ENCODE data around the gene CCN6. TPM values are rescaled to one million over a fixed set of nuclear protein-coding genes. Genes with fewer than 3 reads are reported as not detected.

The CCN6 gene
- total RNA-seq, 2 experiments from 2014 or later, result not detected

DNA sequence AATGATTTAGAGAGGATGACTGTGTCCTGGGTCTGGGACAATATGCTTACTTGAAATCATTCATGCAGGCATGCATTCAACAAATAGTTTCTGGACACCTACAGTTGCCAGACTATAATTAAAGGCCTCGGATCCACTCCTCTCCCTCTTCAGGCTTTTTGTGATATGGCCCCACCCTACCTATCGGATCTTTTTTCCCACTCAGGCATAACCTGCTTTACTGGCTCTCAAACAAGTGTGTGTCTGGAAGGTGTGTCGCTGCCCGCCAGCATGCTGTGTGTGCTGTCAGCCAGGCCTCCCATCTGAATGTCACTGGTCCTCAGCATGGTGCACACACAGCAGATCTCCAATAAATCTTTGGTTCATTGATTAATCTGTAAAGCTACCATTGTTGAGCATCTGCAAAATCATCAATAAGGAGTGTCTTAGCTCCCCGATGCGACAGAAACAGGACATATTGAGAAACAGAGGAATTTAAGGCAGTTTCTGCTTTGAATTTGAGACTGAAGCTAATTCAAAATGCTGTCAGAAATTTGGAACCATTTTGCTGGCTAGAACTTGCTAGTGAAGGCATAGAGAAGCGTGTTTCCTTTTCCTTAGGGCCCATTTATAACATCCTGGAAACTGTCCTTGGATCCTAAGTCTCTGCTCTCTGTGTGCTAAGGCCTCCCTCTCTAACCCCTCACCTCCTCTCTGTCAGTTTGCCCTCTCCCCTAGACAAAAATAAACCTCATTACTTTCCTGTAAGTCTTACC is 23.5 kb upstream of the CCN6 start:
- ChIA-PET POLR2A (no interaction called here), CTCF (interaction anchor here (1.0 to 3.3 kb wide), 3 partner anchors 12 to 20 kb away, joined by 3 to 30 read pairs (median 4); no protein-coding TSS in a partner anchor)
- no peak for ATAC-seq
- no peak overlapping the region for H3K4me3 Mint-ChIP-seq
- DNase-seq, result no peak
- H3K27ac Mint-ChIP-seq, result peak overlapping the region; percentile 6
- peaks cover 2% of the 10 kb centered on the region for H3K36me3 Mint-ChIP-seq (ENCODE audit: low read depth)
- peaks cover 51% of the 10 kb centered on the region for H3K4me1 Mint-ChIP-seq (ENCODE audit: low read depth)
- no peaks in the 10 kb centered on the region for H3K9me3 Mint-ChIP-seq (ENCODE audit: insufficient read depth)
- no peaks in the 10 kb centered on the region for H3K27me3 Mint-ChIP-seq (ENCODE audit: low read depth)

DNA sequence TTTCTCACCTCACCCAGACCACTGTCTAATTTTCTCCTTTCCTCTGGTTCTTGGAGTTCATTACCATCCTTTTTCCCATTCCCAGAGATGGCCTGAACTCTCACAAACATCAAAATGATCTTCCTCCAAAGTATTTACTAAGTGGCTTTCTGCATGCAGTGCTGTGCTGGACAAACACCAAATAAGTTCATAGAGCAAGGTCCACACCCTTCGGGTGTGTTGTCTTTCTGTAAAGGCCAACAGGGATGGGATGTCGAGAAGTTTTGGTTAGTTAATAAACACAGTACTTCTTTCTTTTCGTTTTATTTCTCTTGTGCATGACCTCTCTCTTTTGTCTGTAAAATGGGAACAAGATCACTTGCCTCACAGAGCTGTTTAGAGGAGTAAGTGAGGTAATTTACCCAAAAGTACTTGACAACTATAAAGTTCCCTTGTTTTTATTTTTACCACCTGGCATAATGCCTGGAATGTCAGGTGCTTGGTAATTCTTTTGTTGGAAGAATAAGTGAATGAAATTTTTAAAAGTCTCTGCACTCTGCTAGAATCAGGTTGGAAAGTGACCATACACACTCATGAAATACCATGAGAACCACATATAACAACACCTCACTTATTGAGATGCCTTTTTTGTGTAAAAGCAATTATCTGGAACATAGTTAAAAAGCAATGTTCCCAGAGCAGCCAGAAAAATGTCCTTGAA is 22.8 kb upstream of the CCN6 start:
- ATAC-seq, result no peak
- Mint-ChIP-seq H3K9me3 (ENCODE audit: insufficient read depth) (no peaks in the 10 kb centered on the region), H3K27ac (no peak overlapping the region), H3K36me3 (ENCODE audit: low read depth) (peaks cover 2% of the 10 kb centered on the region), H3K4me3 (no peak overlapping the region), H3K27me3 (ENCODE audit: low read depth) (no peaks in the 10 kb centered on the region), H3K4me1 (ENCODE audit: low read depth) (peaks cover 55% of the 10 kb centered on the region)
- no peak for DNase-seq
- CTCF ChIA-PET, result interaction anchor here (1.0 to 3.3 kb wide), 3 partner anchors 11 to 21 kb away, joined by 3 to 30 read pairs (median 4); no protein-coding TSS in a partner anchor
- POLR2A ChIA-PET, result no interaction called here

DNA sequence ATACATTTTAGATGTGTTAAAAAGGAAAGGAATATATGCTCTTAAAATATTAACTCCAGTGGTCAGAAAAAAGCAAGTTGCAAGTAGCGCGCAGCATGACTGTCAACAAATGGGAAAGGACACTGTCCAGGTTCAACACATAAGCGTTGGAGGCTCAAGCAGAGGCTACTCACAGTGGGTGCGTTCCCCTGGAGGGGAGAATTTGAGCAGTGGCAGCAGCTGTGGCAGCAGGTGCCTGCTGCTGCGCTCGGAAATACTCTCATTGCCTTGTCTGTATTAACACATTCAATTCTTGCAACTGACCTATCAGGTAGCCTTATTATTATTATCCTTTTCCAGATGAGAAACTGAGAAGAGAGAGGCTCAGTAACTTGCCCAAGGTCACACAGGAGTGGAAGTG is 21.9 kb upstream of the CCN6 start:
- CTCF ChIA-PET, result interaction anchor here (1.3 to 3.3 kb wide), 2 partner anchors 10 to 22 kb away, joined by 4 to 30 read pairs; no protein-coding TSS in a partner anchor
- H3K4me1 Mint-ChIP-seq (ENCODE audit: low read depth), result peaks cover 48% of the 10 kb centered on the region
- no peak overlapping the region for H3K4me3 Mint-ChIP-seq
- no peaks in the 10 kb centered on the region for H3K27me3 Mint-ChIP-seq (ENCODE audit: low read depth)
- no peak for ATAC-seq
- H3K36me3 Mint-ChIP-seq (ENCODE audit: low read depth), result no peaks in the 10 kb centered on the region
- no peak overlapping the region for H3K27ac Mint-ChIP-seq
- no peak for DNase-seq
- POLR2A ChIA-PET, result no interaction called here
- no peaks in the 10 kb centered on the region for H3K9me3 Mint-ChIP-seq (ENCODE audit: insufficient read depth)

DNA sequence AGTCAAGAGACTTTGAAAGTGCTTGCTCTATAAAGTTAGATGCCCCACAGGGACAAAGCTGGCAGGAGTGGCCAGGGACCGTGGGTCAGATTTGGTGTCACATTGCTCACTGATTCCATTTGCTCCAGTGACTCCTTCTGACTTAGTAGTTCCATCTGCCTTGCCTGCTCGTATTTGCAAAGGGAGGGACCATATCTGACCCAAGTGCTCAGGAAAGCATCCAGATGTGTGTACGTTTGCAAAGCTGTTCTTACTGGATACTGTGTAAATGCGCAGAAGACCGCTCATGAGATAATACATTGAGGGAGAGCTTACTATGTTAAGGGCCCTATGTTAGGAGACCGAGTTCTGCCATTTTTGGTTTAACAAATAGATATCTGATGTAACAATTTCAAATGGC is 21.2 kb upstream of the CCN6 start:
- H3K9me3 Mint-ChIP-seq (ENCODE audit: insufficient read depth), result no peaks in the 10 kb centered on the region
- ATAC-seq (no peak), DNase-seq (no peak)
- peaks cover 42% of the 10 kb centered on the region for H3K4me1 Mint-ChIP-seq (ENCODE audit: low read depth)
- no peaks in the 10 kb centered on the region for H3K27me3 Mint-ChIP-seq (ENCODE audit: low read depth)
- CTCF ChIA-PET, result interaction anchor here (1.3 to 3.3 kb wide), 2 partner anchors 9 to 22 kb away, joined by 4 to 30 read pairs; no protein-coding TSS in a partner anchor
- POLR2A ChIA-PET, result no interaction called here
- H3K4me3 Mint-ChIP-seq, result no peak overlapping the region
- H3K36me3 Mint-ChIP-seq (ENCODE audit: low read depth), result no peaks in the 10 kb centered on the region
- no peak overlapping the region for H3K27ac Mint-ChIP-seq

DNA sequence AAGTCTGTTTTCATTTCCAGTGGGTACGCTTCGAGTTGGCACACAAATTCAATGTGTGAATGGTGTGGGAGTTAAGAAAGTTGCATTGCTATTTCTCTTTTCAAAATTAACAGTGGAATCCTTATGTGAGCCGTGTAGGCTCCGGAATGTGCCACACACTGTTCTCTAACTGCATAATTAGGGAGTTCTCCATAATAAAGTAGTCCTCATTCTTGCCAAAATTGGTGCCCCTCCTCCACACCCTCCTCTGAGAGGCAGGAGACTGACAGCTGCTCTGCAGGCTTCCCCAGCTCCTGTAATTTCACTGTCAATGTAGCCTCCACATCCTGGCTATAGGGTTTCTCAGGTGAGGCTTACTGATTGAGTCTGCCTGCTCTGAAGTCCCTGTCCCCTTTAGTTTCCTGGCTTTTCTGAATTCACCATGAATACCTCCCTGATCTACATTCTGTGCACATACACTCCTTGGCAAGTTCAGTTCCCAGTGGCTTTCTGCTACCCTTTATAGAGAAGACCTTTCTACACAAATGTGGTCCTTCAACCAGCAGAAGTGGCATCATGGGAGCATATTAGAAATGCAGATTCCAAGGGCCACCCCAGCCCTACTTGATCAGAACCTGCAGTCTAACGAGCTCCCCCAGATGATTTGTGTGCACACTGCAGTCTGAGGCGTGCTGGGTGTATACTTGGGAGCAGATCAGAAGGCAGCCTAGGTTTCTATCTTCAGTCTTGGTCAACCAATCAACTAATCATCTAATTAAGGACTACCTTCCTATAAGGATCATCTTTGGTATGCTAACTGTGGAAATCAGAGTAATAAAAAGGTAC is 19.9 kb upstream of the CCN6 start:
- no peak overlapping the region for H3K4me3 Mint-ChIP-seq
- no peak for ATAC-seq
- ChIA-PET POLR2A (no interaction called here), CTCF (interaction anchor here (1.0 kb wide), 2 partner anchors 8 to 9 kb away, joined by 4 read pairs; no protein-coding TSS in a partner anchor)
- H3K27me3 Mint-ChIP-seq (ENCODE audit: low read depth), result no peaks in the 10 kb centered on the region
- DNase-seq, result no peak
- no peaks in the 10 kb centered on the region for H3K9me3 Mint-ChIP-seq (ENCODE audit: insufficient read depth)
- H3K4me1 Mint-ChIP-seq (ENCODE audit: low read depth), result peaks cover 30% of the 10 kb centered on the region
- H3K36me3 Mint-ChIP-seq (ENCODE audit: low read depth), result no peaks in the 10 kb centered on the region
- H3K27ac Mint-ChIP-seq, result no peak overlapping the region

DNA sequence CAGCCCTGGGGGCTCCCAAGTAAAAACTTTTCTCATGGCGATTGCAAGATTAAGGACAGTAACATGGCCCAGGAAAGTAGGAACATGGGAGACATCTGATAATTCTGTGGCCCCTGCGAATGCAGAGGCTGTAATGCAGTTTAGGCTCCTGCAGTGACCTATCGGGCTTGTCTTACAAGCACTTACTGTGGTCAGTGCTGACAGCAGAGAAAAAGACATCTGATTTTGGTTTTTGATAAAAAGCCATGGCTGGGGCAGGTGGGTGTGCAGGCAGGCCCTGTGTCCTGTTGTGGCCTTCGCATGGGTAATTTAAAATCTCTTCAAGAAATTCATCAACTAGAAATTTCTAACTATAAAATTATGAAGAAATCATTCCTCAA is 19.3 kb upstream of the CCN6 start:
- Mint-ChIP-seq H3K4me3 (no peak overlapping the region), H3K9me3 (ENCODE audit: insufficient read depth) (no peaks in the 10 kb centered on the region), H3K36me3 (ENCODE audit: low read depth) (no peaks in the 10 kb centered on the region), H3K27ac (no peak overlapping the region), H3K4me1 (ENCODE audit: low read depth) (peaks cover 24% of the 10 kb centered on the region), H3K27me3 (ENCODE audit: low read depth) (no peaks in the 10 kb centered on the region)
- DNase-seq (no peak), ATAC-seq (no peak)
- POLR2A ChIA-PET, result no interaction called here
- CTCF ChIA-PET, result interaction anchor here (1.0 to 1.4 kb wide), 3 partner anchors 8 to 27 kb away, joined by 4 to 7 read pairs (median 4); no protein-coding TSS in a partner anchor

DNA sequence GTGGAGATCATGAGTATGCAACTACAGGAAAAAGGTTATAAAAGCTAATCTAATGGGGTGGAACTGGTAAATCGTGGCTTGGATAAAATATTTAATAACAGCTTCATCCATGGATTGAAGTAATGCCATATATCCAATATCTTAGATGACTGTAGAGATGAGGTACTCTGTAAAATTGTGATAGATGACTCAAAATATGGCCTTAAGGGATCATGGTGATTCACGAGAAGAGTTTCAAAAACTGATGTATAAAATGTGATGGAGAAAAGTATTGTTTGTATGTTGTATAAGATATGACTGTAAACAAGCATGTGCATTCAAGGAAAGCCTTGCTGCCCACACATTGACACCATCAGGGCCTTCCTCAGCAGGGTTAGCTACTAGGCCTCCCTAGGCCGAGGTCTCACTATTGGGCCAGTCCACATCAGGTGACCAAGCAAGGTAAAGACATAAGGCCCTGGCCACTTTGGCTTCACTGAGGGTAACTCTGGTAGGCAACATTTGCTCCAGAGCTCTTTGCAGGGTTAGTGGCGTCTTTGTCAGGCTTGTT is 17.7 kb upstream of the CCN6 start:
- Mint-ChIP-seq H3K36me3 (ENCODE audit: low read depth) (no peaks in the 10 kb centered on the region), H3K4me3 (no peak overlapping the region), H3K27ac (no peak overlapping the region), H3K27me3 (ENCODE audit: low read depth) (no peaks in the 10 kb centered on the region), H3K4me1 (ENCODE audit: low read depth) (peaks cover 21% of the 10 kb centered on the region), H3K9me3 (ENCODE audit: insufficient read depth) (no peaks in the 10 kb centered on the region)
- DNase-seq (no peak), ATAC-seq (no peak)
- ChIA-PET CTCF (interaction anchor here (0.8 to 2.5 kb wide), 6 partner anchors 9 to 326 kb away, joined by 3 to 15 read pairs (median 6); partner anchors contain the start of gene FYN), POLR2A (interaction anchor here (0.7 kb wide), 1 partner anchor 82 kb away, joined by 3 read pairs; no protein-coding TSS in a partner anchor)

DNA sequence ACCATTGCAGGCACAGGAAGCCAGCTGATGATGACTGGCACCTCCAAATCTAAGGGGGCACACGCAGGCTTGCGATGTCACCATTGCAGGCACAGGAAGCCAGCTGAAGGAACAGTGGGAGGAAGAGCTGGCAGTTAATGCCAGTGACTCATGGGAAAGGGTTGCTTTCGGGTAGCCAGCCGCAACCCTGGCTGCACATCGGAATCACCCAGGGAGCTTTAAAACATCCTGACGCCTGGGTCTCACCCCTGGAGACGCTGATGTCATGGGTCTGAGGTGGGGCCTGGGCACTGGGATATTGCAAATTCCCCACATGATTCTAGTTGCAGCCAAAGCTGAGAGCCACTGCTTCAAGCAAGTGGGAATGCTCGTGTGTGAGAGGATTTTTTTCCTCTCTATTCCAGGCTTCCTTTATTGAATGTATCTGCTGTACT is 16.1 kb upstream of the CCN6 start:
- DNase-seq (no peak), ATAC-seq (no peak)
- H3K36me3 Mint-ChIP-seq (ENCODE audit: low read depth), result no peaks in the 10 kb centered on the region
- POLR2A ChIA-PET, result interaction anchor here (0.6 kb wide), 1 partner anchor 9 kb away, joined by 3 read pairs; no protein-coding TSS in a partner anchor
- no peak overlapping the region for H3K4me3 Mint-ChIP-seq
- CTCF ChIA-PET, result interaction anchor here (0.6 to 7.5 kb wide), 7 partner anchors 11 to 779 kb away, joined by 3 to 119 read pairs (median 15); a partner anchor contains a TSS
- peaks cover 34% of the 10 kb centered on the region for H3K4me1 Mint-ChIP-seq (ENCODE audit: low read depth)
- no peaks in the 10 kb centered on the region for H3K27me3 Mint-ChIP-seq (ENCODE audit: low read depth)
- H3K27ac Mint-ChIP-seq, result no peak overlapping the region
- no peaks in the 10 kb centered on the region for H3K9me3 Mint-ChIP-seq (ENCODE audit: insufficient read depth)

DNA sequence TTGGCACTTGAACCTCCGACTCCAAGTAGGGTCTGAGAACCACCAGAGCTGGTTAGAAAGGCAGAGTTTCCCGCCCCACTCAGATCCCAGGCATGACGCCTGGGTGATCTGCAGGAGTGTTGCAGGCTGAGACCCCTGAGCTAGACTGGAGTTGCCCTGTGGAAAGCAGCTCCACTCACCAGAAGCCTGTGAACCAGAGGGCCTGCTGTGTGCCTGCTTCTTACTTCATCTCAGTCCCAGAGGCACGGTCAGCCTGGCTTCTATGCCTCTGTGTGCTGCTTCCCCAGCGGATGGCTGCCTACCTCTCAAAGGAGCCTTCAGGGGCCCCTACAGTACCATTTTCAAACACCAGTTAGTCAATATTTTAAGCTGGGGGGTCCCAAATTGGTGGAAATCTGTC is 15.6 kb upstream of the CCN6 start:
- ATAC-seq, result no peak
- H3K9me3 Mint-ChIP-seq (ENCODE audit: insufficient read depth), result no peaks in the 10 kb centered on the region
- H3K27ac Mint-ChIP-seq, result no peak overlapping the region
- H3K4me3 Mint-ChIP-seq, result no peak overlapping the region
- ChIA-PET POLR2A (interaction anchor here (0.6 kb wide), 1 partner anchor 10 kb away, joined by 3 read pairs; no protein-coding TSS in a partner anchor), CTCF (interaction anchor here (0.6 to 7.5 kb wide), 7 partner anchors 11 to 779 kb away, joined by 3 to 119 read pairs (median 8); a partner anchor contains a TSS)
- no peaks in the 10 kb centered on the region for H3K27me3 Mint-ChIP-seq (ENCODE audit: low read depth)
- DNase-seq, result no peak
- no peaks in the 10 kb centered on the region for H3K36me3 Mint-ChIP-seq (ENCODE audit: low read depth)
- H3K4me1 Mint-ChIP-seq (ENCODE audit: low read depth), result peaks cover 35% of the 10 kb centered on the region

DNA sequence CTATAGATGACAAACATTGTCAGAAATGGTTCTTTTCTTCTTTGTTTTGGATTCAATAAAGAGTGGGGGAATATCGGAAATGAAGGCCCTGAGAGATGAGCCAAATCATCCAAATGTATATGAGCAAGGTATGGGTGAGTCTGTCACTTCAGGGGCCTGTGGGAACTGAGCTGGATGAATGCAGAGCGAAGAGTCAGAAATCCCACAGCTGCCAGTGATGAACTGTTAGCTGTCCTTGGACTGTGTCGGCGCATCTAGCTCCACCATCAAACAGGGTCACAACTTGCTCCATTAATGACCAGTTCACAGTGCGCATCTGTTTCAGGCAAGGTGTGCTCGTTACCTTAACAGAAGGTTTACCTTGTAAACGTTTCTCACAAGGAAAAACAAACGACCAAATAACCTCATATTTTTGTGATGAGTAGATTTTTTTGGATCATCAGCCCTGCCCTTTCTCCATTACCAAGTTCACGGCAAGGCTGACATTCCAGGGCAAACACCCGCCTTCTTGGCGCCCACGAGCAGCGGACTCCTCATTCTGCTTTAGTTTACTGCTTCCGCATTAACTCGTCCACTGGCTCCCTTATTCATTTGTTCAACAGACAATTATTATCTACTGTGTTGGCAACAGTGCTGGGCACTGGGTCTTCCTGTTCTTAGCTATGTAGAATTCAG is 15.0 kb upstream of the CCN6 start:
- Mint-ChIP-seq H3K4me1 (ENCODE audit: low read depth) (peaks cover 34% of the 10 kb centered on the region), H3K27ac (no peak overlapping the region), H3K9me3 (ENCODE audit: insufficient read depth) (no peaks in the 10 kb centered on the region), H3K27me3 (ENCODE audit: low read depth) (no peaks in the 10 kb centered on the region), H3K36me3 (ENCODE audit: low read depth) (no peaks in the 10 kb centered on the region), H3K4me3 (no peak overlapping the region)
- ChIA-PET CTCF (interaction anchor here (1.0 to 7.5 kb wide), 7 partner anchors 12 to 780 kb away, joined by 3 to 119 read pairs (median 55); a partner anchor contains a TSS), POLR2A (interaction anchor here (1.4 kb wide), 1 partner anchor 12 kb away, joined by 3 read pairs; no protein-coding TSS in a partner anchor)
- DNase-seq (no peak), ATAC-seq (no peak)

All from activated CD8-positive, alpha-beta T cell treated with anti-CD3 and anti-CD28 coated beads, Interleukin-2, amount 10 ng/mL, durations not matched to agents 7 days and 5 days (primary cell).